ENCODE results near the gene HOXD4.

Gene HOXD4

GRCh38 chr2:176172007-176172894, 20.9 kb downstream of the HOXD4 start:
- H3K9me3 ChIP-seq (ENCODE audit: insufficient read depth, low read length), result no peaks in the 10 kb centered on the region
- no peak overlapping the region for H2AFZ ChIP-seq (ENCODE audit: low read depth, low read length)
- H3K79me2 ChIP-seq (ENCODE audit: low read length), result no peaks in the 10 kb centered on the region
- no peaks in the 10 kb centered on the region for H3K4me1 ChIP-seq (ENCODE audit: low read length)
- TF ChIP-seq CTCF (IDR thresholded peaks at IDR 0.05; ENCODE audit: low read depth, low read length) (no peak), EZH2phosphoT487 (IDR thresholded peaks at IDR 0.05; ENCODE audit: low read depth) (no peak)
- H3K9ac ChIP-seq (ENCODE audit: low read length), result no peak overlapping the region
- no peaks in the 10 kb centered on the region for H3K36me3 ChIP-seq (replicated peaks; ENCODE audit: low read depth, low read length)
- no peaks in the 10 kb centered on the region for H4K20me1 ChIP-seq (ENCODE audit: insufficient read depth, low read length)
- no peak overlapping the region for H3K27ac ChIP-seq (ENCODE audit: low read length)
- no peak overlapping the region for H3K4me2 ChIP-seq (ENCODE audit: low read length)
- no peaks in the 10 kb centered on the region for H3K27me3 ChIP-seq (ENCODE audit: low read depth, low read length)
- H3K4me3 ChIP-seq (ENCODE audit: low read length), result no peak overlapping the region

GRCh38 chr2:176172895-176173566, 21.7 kb downstream of the HOXD4 start:
- H3K4me1 ChIP-seq (ENCODE audit: low read length), result no peaks in the 10 kb centered on the region
- no peak overlapping the region for H3K9ac ChIP-seq (ENCODE audit: low read length)
- no peaks in the 10 kb centered on the region for H3K79me2 ChIP-seq (ENCODE audit: low read length)
- H3K27me3 ChIP-seq (ENCODE audit: low read depth, low read length), result no peaks in the 10 kb centered on the region
- H3K9me3 ChIP-seq (ENCODE audit: insufficient read depth, low read length), result no peaks in the 10 kb centered on the region
- no peaks in the 10 kb centered on the region for H3K36me3 ChIP-seq (replicated peaks; ENCODE audit: low read depth, low read length)
- no peak overlapping the region for H3K4me2 ChIP-seq (ENCODE audit: low read length)
- no peaks in the 10 kb centered on the region for H4K20me1 ChIP-seq (ENCODE audit: insufficient read depth, low read length)
- no peak overlapping the region for H2AFZ ChIP-seq (ENCODE audit: low read depth, low read length)
- H3K27ac ChIP-seq (ENCODE audit: low read length), result no peak overlapping the region
- H3K4me3 ChIP-seq (ENCODE audit: low read length), result no peak overlapping the region
- TF ChIP-seq CTCF (IDR thresholded peaks at IDR 0.05; ENCODE audit: low read depth, low read length), result no peak
- no peak for TF ChIP-seq EZH2phosphoT487 (IDR thresholded peaks at IDR 0.05; ENCODE audit: low read depth)

GRCh38 chr2:176173567-176174381, 22.4 kb downstream of the HOXD4 start:
- Histone ChIP-seq H3K9me3 (ENCODE audit: insufficient read depth, low read length) (no peaks in the 10 kb centered on the region), H3K79me2 (ENCODE audit: low read length) (no peaks in the 10 kb centered on the region), H3K4me1 (ENCODE audit: low read length) (no peaks in the 10 kb centered on the region), H2AFZ (ENCODE audit: low read depth, low read length) (no peak overlapping the region), H3K4me2 (ENCODE audit: low read length) (peak overlapping the region; percentile 60), H3K27me3 (ENCODE audit: low read depth, low read length) (no peaks in the 10 kb centered on the region), H3K4me3 (ENCODE audit: low read length) (peak overlapping the region; percentile 55; the same call in 1 of the 2 replicates), H4K20me1 (ENCODE audit: insufficient read depth, low read length) (no peaks in the 10 kb centered on the region), H3K36me3 (replicated peaks; ENCODE audit: low read depth, low read length) (no peaks in the 10 kb centered on the region), H3K9ac (ENCODE audit: low read length) (no peak overlapping the region), H3K27ac (ENCODE audit: low read length) (no peak overlapping the region)
- TF ChIP-seq EZH2phosphoT487 (IDR thresholded peaks at IDR 0.05; ENCODE audit: low read depth) (no peak), CTCF (IDR thresholded peaks at IDR 0.05; ENCODE audit: low read depth, low read length) (no peak)

Measured in OCI-LY3 (cell line).